Stimulated activated CD8-positive, alpha-beta memory T cell treated with anti-CD3 and anti-CD28 coated beads, Interleukin-4, amount 100 ng/mL, for 1 hour (primary cell): ENCODE data around the gene ZC3H14.

ENCODE experiments used
- DNase-seq, 2 donors: peaks; one replicate each; pipeline ENCODE4 v3.0.0-alpha.2; 2020; ENCODE audit warnings: low read depth in 2 of 2, low spot score in 1 of 2

Gene ZC3H14

GRCh38 chr14:88551980-88552431 lies 10.8 kb upstream of the ZC3H14 start:
- DNase-seq: no peak

- DNase-seq: no peak
These were observed 10.0 kb upstream of the ZC3H14 start for GRCh38 chr14:88552876-88553275.

GRCh38 chr14:88553886-88554456 lies 8.9 kb upstream of the ZC3H14 start:
- no peak for DNase-seq

- DNase-seq: no peak
These were observed 8.2 kb upstream of the ZC3H14 start, which contains the start of gene PTPN21 for GRCh38 chr14:88554457-88555286. PTPN21 (minus strand) TSS chr14:88555007; CDS start chr14:88550417, 4,590 bp downstream.

GRCh38 chr14:88556581-88556980 lies 6.3 kb upstream of the ZC3H14 start:
- no peak for DNase-seq

- DNase-seq: no peak
These were observed 3.0 kb upstream of the ZC3H14 start for GRCh38 chr14:88559852-88560251.

GRCh38 chr14:88562532-88562830 lies 356 bp upstream of the ZC3H14 start:
- DNase-seq: no peak

GRCh38 chr14:88563845-88564244 lies 1.0 kb downstream of the ZC3H14 start:
- DNase-seq: no peak

GRCh38 chr14:88565427-88565826 lies 2.6 kb downstream of the ZC3H14 start:
- no peak for DNase-seq

- DNase-seq: no peak
These were observed 5.4 kb downstream of the ZC3H14 start for GRCh38 chr14:88568196-88568595.

GRCh38 chr14:88572117-88572516 lies 9.3 kb downstream of the ZC3H14 start:
- no peak for DNase-seq

GRCh38 chr14:88576222-88576621 lies 13.4 kb downstream of the ZC3H14 start:
- no peak for DNase-seq

GRCh38 chr14:88584451-88584850 lies 21.6 kb downstream of the ZC3H14 start:
- no peak for DNase-seq

GRCh38 chr14:88588081-88588480 lies 25.2 kb downstream of the ZC3H14 start:
- DNase-seq: no peak

- DNase-seq: no peak
These were observed 27.3 kb downstream of the ZC3H14 start for GRCh38 chr14:88590173-88590572.

GRCh38 chr14:88592031-88592430 lies 29.2 kb downstream of the ZC3H14 start:
- DNase-seq: no peak

- no peak for DNase-seq
These were observed 34.2 kb downstream of the ZC3H14 start for GRCh38 chr14:88597038-88597437.

- no peak for DNase-seq
These were observed 34.8 kb downstream of the ZC3H14 start for GRCh38 chr14:88597601-88598000.

- no peak for DNase-seq
These were observed 35.3 kb downstream of the ZC3H14 start for GRCh38 chr14:88598097-88598675.

GRCh38 chr14:88599326-88599725 lies 36.5 kb downstream of the ZC3H14 start:
- no peak for DNase-seq

GRCh38 chr14:88599761-88600439 lies 37.1 kb downstream of the ZC3H14 start:
- no peak for DNase-seq

- DNase-seq: no peak
These were observed 41.4 kb downstream of the ZC3H14 start for GRCh38 chr14:88604212-88604611.
